ENCODE measurements around the gene PNMT.

DNA sequence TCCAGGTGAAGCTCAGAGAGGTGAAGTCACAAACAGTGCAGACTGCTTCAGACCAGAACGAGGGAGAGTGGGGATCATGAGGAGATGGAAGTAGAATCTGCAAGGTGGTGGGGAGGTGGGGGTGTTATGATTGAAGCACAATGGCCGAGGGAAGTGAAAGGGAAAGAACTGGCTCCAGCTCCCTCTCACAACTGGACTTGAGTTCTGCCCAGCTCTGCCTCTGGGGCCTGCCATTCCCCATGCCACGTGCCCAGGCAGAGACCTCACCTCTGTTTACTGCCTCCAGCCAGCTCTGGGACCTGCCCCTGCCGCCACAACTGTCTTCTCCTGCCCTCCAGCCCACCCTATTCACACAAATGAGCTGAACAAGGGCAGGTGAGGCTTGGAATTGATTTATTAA lies 2.5 kb downstream of the PNMT start:
- TF ChIP-seq, protein P1, sequence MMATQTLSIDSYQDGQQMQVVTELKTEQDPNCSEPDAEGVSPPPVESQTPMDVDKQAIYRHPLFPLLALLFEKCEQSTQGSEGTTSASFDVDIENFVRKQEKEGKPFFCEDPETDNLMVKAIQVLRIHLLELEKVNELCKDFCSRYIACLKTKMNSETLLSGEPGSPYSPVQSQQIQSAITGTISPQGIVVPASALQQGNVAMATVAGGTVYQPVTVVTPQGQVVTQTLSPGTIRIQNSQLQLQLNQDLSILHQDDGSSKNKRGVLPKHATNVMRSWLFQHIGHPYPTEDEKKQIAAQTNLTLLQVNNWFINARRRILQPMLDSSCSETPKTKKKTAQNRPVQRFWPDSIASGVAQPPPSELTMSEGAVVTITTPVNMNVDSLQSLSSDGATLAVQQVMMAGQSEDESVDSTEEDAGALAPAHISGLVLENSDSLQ (IDR thresholded peaks at IDR 0.05) = no peak
- no peak for TF ChIP-seq L3MBTL2 (conservative IDR thresholded peaks at IDR 0.05)
- TF ChIP-seq FOXA1 (IDR thresholded peaks at IDR 0.05) = no peak
- TF ChIP-seq SP1 (IDR thresholded peaks at IDR 0.05) = no peak
- TF ChIP-seq TARDBP (IDR thresholded peaks at IDR 0.05) = no peak
- no peak for TF ChIP-seq BHLHE40 (IDR thresholded peaks at IDR 0.05; ENCODE audit: borderline replicate concordance)
- TF ChIP-seq ELF4 (IDR thresholded peaks at IDR 0.05) = no peak
- TF ChIP-seq LEF1 (IDR thresholded peaks at IDR 0.05; ENCODE audit: borderline replicate concordance) = no peak
- TF ChIP-seq SUZ12 (IDR thresholded peaks at IDR 0.05) = no peak
- no peak for TF ChIP-seq CTBP1 (IDR thresholded peaks at IDR 0.05; ENCODE audit: borderline replicate concordance)
